Measurements from ENCODE around the gene RIOX2. TPM values are rescaled to one million over a fixed set of nuclear protein-coding genes. Genes with fewer than 3 reads are reported as not detected.

The RIOX2 gene
- total and polyA plus RNA-seq, 2 of the 13 experiments (the other 11 are each of a cell fraction or from before 2014, with no cell fraction given) = 19.9 to 43.3 TPM

DNA sequence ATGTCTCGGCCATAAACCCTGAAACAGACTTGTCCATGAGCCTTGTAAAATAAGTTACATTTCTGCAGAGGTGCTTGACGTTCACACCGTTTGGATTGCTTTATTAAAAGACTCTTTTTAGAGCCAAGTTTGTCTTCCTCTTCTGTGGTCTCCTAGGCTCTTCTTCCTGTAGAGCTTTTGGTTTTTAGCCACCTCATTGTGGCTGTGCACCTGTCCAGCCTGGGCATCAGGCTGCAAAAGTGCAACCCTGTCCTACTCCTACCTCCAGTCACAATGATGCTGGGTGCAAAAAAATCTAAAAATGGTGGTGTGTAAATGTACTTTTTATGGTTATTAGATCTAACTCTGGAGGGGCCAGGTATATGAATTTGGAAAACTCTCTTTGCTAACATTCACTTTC is 2.8 kb upstream of the RIOX2 start:
- intact Hi-C loops (cut with micrococcal nuclease; ENCODE audit: unreplicated experiment) = no loop called here

DNA sequence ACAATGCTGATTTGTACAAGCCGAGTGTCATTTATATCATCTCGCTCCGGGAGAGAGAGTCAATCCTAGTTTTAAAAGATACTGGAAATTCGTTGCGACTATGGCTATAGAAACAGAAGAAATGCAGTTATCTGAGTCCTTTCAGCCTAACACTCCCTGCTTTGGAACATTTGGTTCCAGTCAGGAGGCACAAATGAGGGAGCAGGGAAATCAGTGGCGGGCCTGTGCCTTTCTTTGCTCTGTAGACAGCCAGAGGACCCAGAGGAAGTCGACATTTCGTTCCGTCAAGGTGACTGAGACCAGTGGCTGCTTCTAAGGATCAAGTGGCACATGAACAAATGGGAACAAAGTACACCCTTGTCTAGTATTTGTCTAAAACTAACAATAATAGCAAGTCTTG is 745 bp upstream of the RIOX2 start:
- H3K79me2 ChIP-seq (ENCODE audit: insufficient read depth, low read length) = peaks cover 42% of the 10 kb centered on the region
- TF ChIP-seq ZNF296 (CRISPR knock-in tag; conservative IDR thresholded peaks at IDR 0.05) (no peak), ZBTB38 (CRISPR knock-in tag; IDR thresholded peaks at IDR 0.05) (peak; percentile 91)
- BruUV-seq (replicated peaks) = TSS peak; percentile 90

More for the DNA sequence above, 2.8 kb upstream of the RIOX2 start:
- H3K36me3 ChIP-seq (replicated peaks in 1 of 2; ENCODE audit: control insufficient read depth in 1 of 2, insufficient read depth in 2 of 2, low read length in 2 of 2) = no peaks in the 10 kb centered on the region
- H2AFZ ChIP-seq (ENCODE audit: low read length) = no peak overlapping the region
- no peak overlapping the region for H3K4me3 ChIP-seq (replicated peaks in 1 of 3; ENCODE audit: insufficient read depth in 1 of 3, low read depth in 2 of 3, low read length in 3 of 3)
- H4K20me1 ChIP-seq (ENCODE audit: insufficient read depth, low read length) = no peaks in the 10 kb centered on the region
- CTCF ChIA-PET (ENCODE audit: low intra/inter-chr PET ratio, low total read pairs) = interaction anchor here (1.6 kb wide), 1 partner anchor 48 kb away, joined by 3 read pairs; no protein-coding TSS in a partner anchor
- H3K9me3 ChIP-seq (ENCODE audit: low read length) = no peaks in the 10 kb centered on the region
- FAIRE-seq (no peak), ATAC-seq (no peak), DNase-seq (ENCODE audit: low spot score) (no peak)
- in situ Hi-C loops (cut with HindIII; ENCODE audit: extremely low pct_ligation_motif_present, low pct_unique_long_range_greater_than_20kb) = loop anchor here (5.0 kb wide), 1 partner anchor 37 kb away; no protein-coding TSS in a partner anchor
- H3K27ac ChIP-seq (ENCODE audit: extremely low read length, insufficient read depth, low read length) = no peak overlapping the region
- no peak overlapping the region for H3K4me2 ChIP-seq (ENCODE audit: low read depth, low read length)
- 63% methylated on average over 3 of the region's 3 CpGs for whole genome bisulfite sequencing (ENCODE audit: low lambda C conversion rate)
- H3K79me2 ChIP-seq (ENCODE audit: insufficient read depth, low read length) = peaks cover 22% of the 10 kb centered on the region
- no peaks in the 10 kb centered on the region; a peak in 1 of 5 replicates for H3K27me3 ChIP-seq (ENCODE audit: control insufficient read depth in 1 of 2, insufficient read depth in 2 of 2, low read length in 2 of 2)
- POLR2A ChIA-PET = no interaction called here
- TF ChIP-seq PAWR (CRISPR knock-in tag; IDR thresholded peaks at IDR 0.05; ENCODE audit: borderline replicate concordance) = no peak
- no TSS peak for BruUV-seq (replicated peaks)
- peaks cover 50% of the 10 kb centered on the region for H3K4me1 ChIP-seq (ENCODE audit: insufficient read depth, low read length)
- no peak overlapping the region for H3K9ac ChIP-seq (ENCODE audit: insufficient read depth, low read depth, low read length)

More for the DNA sequence above, 745 bp upstream of the RIOX2 start:
- H2AFZ ChIP-seq (ENCODE audit: low read length) = peak overlapping the region; percentile 79
- whole genome bisulfite sequencing (ENCODE audit: low lambda C conversion rate) = 79% methylated on average over 9 of the region's 9 CpGs
- H3K27me3 ChIP-seq (ENCODE audit: control insufficient read depth in 1 of 2, insufficient read depth in 2 of 2, low read length in 2 of 2) = no peaks in the 10 kb centered on the region; a peak in 1 of 5 replicates
- no peaks in the 10 kb centered on the region for H4K20me1 ChIP-seq (ENCODE audit: insufficient read depth, low read length)
- no peak for ATAC-seq
- peak overlapping the region; percentile 98 for H3K4me2 ChIP-seq (ENCODE audit: low read depth, low read length)
- H3K36me3 ChIP-seq (replicated peaks in 1 of 2; ENCODE audit: control insufficient read depth in 1 of 2, insufficient read depth in 2 of 2, low read length in 2 of 2) = no peaks in the 10 kb centered on the region
- peak overlapping the region; percentile 83 for H3K9ac ChIP-seq (ENCODE audit: insufficient read depth, low read depth, low read length)
- peak; percentile 67 for FAIRE-seq
- intact Hi-C loops (cut with micrococcal nuclease; ENCODE audit: unreplicated experiment) = loop anchor here (1.0 kb wide), 1 partner anchor 37 kb away; no protein-coding TSS in a partner anchor
- H3K4me1 ChIP-seq (ENCODE audit: insufficient read depth, low read length) = peaks cover 49% of the 10 kb centered on the region
- POLR2A ChIA-PET = no interaction called here
- CTCF ChIA-PET (ENCODE audit: low intra/inter-chr PET ratio, low total read pairs) = no interaction called here
- DNase-seq (ENCODE audit: low spot score) = no peak
- peak overlapping the region; percentile 32 for H3K27ac ChIP-seq (ENCODE audit: extremely low read length, insufficient read depth, low read length)
- in situ Hi-C loops (cut with HindIII; ENCODE audit: extremely low pct_ligation_motif_present, low pct_unique_long_range_greater_than_20kb) = loop anchor here (5.0 kb wide), 1 partner anchor 39 kb away; no protein-coding TSS in a partner anchor
- no peaks in the 10 kb centered on the region for H3K9me3 ChIP-seq (ENCODE audit: low read length)
- peak overlapping the region; percentile 64 to 85 (median 67) for H3K4me3 ChIP-seq (replicated peaks in 1 of 3; ENCODE audit: insufficient read depth in 1 of 3, low read depth in 2 of 3, low read length in 3 of 3)

All from HepG2 (cell line).